HPDE6-E6E7 (cell line): ENCODE measurements around the gene NT5C3B.
"Not testable (repeated sequence)": the region's sequence is repeated elsewhere in the genome, so short reads cannot be mapped to it uniquely, and the experiment has no call there.

ENCODE experiments used
- DNase-seq: peaks from one replicate; pipeline ENCODE4 v3.0.0; 2011; ENCODE audit warnings: missing footprints; ENCODE audit errors: extremely low spot score

Gene NT5C3B

GRCh38 chr17:41784207-41784744, 51.8 kb downstream of the NT5C3B start:
- peak; percentile 72 for DNase-seq

- no peak for DNase-seq
These were observed 53.9 kb downstream of the NT5C3B start for GRCh38 chr17:41782142-41782541.

- DNase-seq: no peak
These were observed 54.5 kb downstream of the NT5C3B start for GRCh38 chr17:41781404-41782110.

- no peak for DNase-seq
These were observed 56.1 kb downstream of the NT5C3B start for GRCh38 chr17:41779954-41780353.

GRCh38 chr17:41777574-41778188, 58.4 kb downstream of the NT5C3B start:
- DNase-seq: no peak

- no peak for DNase-seq
These were observed 58.9 kb downstream of the NT5C3B start for GRCh38 chr17:41777157-41777573.

- DNase-seq: not testable (repeated sequence)
These were observed 59.7 kb downstream of the NT5C3B start for GRCh38 chr17:41776262-41776900.

GRCh38 chr17:41775394-41776226, 60.4 kb downstream of the NT5C3B start:
- DNase-seq: peak; percentile 42
